Measurements from ENCODE around the gene RNF31.

DNA sequence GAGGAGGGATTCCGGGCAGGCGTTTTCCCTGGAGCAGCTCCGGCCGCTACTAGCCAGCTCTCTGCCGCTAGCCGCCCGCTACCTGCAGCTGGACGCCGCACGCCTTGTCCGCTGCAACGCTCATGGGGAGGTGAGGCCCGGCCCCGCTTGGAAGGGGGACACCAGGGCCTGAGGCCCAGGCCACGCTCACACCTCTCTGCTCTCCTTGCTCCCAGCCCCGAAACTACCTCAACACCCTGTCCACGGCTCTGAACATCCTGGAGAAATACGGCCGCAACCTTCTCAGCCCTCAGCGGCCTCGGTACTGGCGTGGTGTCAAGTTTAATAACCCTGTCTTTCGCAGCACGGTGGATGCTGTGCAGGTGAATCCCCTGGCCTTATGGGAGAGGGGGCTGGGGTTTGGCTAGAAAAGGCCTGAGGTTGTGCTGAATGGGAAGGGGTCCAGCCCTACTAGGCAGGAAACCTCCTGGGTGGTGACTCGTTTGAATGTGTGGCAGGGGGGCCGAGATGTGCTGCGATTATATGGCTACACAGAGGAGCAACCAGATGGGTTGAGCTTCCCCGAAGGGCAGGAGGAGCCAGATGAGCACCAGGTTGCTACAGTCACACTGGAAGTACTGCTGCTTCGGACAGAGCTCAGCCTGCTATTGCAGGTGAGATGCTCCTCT lies 597 bp downstream of the RNF31 start:
- no peak for TF ChIP-seq EZH2phosphoT487 (IDR thresholded peaks at IDR 0.05; ENCODE audit: low read depth, severe bottlenecking, unreplicated experiment)
- TF ChIP-seq, protein P1, sequence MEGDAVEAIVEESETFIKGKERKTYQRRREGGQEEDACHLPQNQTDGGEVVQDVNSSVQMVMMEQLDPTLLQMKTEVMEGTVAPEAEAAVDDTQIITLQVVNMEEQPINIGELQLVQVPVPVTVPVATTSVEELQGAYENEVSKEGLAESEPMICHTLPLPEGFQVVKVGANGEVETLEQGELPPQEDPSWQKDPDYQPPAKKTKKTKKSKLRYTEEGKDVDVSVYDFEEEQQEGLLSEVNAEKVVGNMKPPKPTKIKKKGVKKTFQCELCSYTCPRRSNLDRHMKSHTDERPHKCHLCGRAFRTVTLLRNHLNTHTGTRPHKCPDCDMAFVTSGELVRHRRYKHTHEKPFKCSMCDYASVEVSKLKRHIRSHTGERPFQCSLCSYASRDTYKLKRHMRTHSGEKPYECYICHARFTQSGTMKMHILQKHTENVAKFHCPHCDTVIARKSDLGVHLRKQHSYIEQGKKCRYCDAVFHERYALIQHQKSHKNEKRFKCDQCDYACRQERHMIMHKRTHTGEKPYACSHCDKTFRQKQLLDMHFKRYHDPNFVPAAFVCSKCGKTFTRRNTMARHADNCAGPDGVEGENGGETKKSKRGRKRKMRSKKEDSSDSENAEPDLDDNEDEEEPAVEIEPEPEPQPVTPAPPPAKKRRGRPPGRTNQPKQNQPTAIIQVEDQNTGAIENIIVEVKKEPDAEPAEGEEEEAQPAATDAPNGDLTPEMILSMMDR (IDR thresholded peaks at IDR 0.05; ENCODE audit: poor library complexity), result no peak
